ENCODE data around the gene ADGRV1. TPM values are rescaled to one million over a fixed set of nuclear protein-coding genes. Genes with fewer than 3 reads are reported as not detected.

Gene ADGRV1
- total RNA-seq, 4 donors from 2014 or later = 129 to 158 (median 145) TPM

DNA sequence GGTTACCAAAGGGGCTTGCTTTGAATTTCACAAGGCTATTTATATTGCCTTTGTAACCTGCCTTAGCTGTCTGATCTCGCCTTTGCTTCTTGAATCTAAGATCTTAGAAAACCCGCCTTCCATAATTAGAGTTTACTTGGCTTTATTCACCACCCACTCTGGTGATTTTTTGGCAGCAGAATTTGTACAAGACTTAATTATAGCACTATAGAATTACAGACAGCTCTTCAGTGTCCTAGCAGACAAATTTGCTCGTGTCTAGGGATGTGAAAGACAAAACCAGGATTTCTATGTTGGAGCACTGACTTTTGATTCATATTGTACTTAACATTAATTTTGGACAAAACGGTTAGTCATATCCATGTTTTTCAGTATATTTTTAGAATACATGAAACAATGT lies 306.6 kb downstream of the ADGRV1 start:
- 78 to 87% methylated on average over 4 of the region's 4 CpGs for WGBS, 2 donors
- DNase-seq = no peak
- Histone ChIP-seq H3K27ac (no peak overlapping the region), H3K9me3 (no peaks in the 10 kb centered on the region), H3K27me3 (no peaks in the 10 kb centered on the region), H3K4me1 (peaks cover 0 to 7% of the 10 kb centered on the region in 2 donors), H3K36me3 (no peaks in the 10 kb centered on the region), H3K4me3 (replicated peaks in 1 of 3) (no peak overlapping the region)
- no peak for TF ChIP-seq CTCF (IDR thresholded peaks at IDR 0.05)
- no peak for TF ChIP-seq POLR2A (IDR thresholded peaks at IDR 0.05)
- intact Hi-C loops (cut with DNase I) = loop anchor here (10.0 kb wide), 1 partner anchor 520 kb away; the partner anchor contains the start of gene ARRDC3

DNA sequence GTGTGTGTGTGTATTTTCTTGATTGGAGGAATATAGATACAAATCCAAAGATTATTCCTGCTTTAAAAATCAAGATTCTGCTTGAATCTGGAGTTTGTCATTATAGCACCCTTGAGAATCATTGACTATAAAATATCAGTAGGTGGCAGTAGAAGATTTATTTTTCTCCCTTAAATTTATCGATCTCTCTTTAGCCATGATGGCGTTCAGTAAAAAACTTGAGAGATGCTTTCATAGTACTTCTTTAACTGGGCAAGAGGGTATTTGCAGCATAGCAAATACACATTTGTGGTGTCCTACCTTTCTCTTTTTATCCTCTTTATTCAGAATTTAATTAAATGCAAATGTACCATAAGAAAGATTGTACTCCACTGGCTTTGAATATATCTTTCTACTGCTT lies 307.7 kb downstream of the ADGRV1 start:
- H3K27ac ChIP-seq = no peak overlapping the region
- no peak for DNase-seq
- TF ChIP-seq POLR2A (IDR thresholded peaks at IDR 0.05) (no peak), CTCF (IDR thresholded peaks at IDR 0.05) (peak in 4 of 6 experiments; percentile 33 to 79 (median 56))
- H3K4me1 ChIP-seq = peaks cover 0 to 16% of the 10 kb centered on the region in 2 donors
- intact Hi-C loops (cut with DNase I) = loop anchor here (10.0 kb wide), 1 partner anchor 518 kb away; the partner anchor contains the start of gene ARRDC3
- no peaks in the 10 kb centered on the region for H3K27me3 ChIP-seq
- no peaks in the 10 kb centered on the region for H3K9me3 ChIP-seq
- no peaks in the 10 kb centered on the region for H3K36me3 ChIP-seq
- no peak overlapping the region for H3K4me3 ChIP-seq (replicated peaks in 1 of 3)
- 3 to 7% methylated on average over 2 of the region's 2 CpGs for WGBS, 2 donors

- Histone ChIP-seq H3K9me3 (no peaks in the 10 kb centered on the region), H3K27ac (no peak overlapping the region), H3K4me1 (peaks cover 0 to 24% of the 10 kb centered on the region in 2 donors), H3K36me3 (no peaks in the 10 kb centered on the region), H3K27me3 (no peaks in the 10 kb centered on the region), H3K4me3 (replicated peaks in 1 of 3) (no peak overlapping the region)
- intact Hi-C loops (cut with DNase I) = loop anchor here (10.0 kb wide), 1 partner anchor 518 kb away; the partner anchor contains the start of gene ARRDC3
- WGBS, 2 donors = 91 to 97% methylated on average over 5 of the region's 5 CpGs
- no peak for DNase-seq
- TF ChIP-seq CTCF (IDR thresholded peaks at IDR 0.05) (no peak), POLR2A (IDR thresholded peaks at IDR 0.05) (no peak)
Measured at GRCh38 chr5:90866915-90867731, 308.5 kb downstream of the ADGRV1 start.

GRCh38 chr5:90868799-90869198 lies 310.2 kb downstream of the ADGRV1 start:
- intact Hi-C loops (cut with DNase I) = loop anchor here (10.0 kb wide), 1 partner anchor 516 kb away; the partner anchor contains the start of gene ARRDC3
- no peak overlapping the region for H3K27ac ChIP-seq
- H3K4me1 ChIP-seq = peaks cover 0 to 30% of the 10 kb centered on the region in 2 donors
- H3K9me3 ChIP-seq = no peaks in the 10 kb centered on the region
- no peaks in the 10 kb centered on the region for H3K36me3 ChIP-seq
- 97 to 99% methylated on average over 4 of the region's 4 CpGs for WGBS, 2 donors
- H3K4me3 ChIP-seq (replicated peaks in 1 of 3) = no peak overlapping the region
- DNase-seq = no peak
- TF ChIP-seq CTCF (IDR thresholded peaks at IDR 0.05) (no peak), POLR2A (IDR thresholded peaks at IDR 0.05) (no peak)
- no peaks in the 10 kb centered on the region for H3K27me3 ChIP-seq

GRCh38 chr5:90871391-90871991 lies 312.9 kb downstream of the ADGRV1 start:
- H3K27me3 ChIP-seq = no peaks in the 10 kb centered on the region
- H3K4me1 ChIP-seq = peaks cover 9 to 39% of the 10 kb centered on the region in 2 donors
- 68 to 86% methylated on average over 3 of the region's 3 CpGs for WGBS, 2 donors
- peak overlapping the region in 1 of 3 donors; percentile 34 for H3K27ac ChIP-seq
- no peak for DNase-seq
- no peaks in the 10 kb centered on the region for H3K9me3 ChIP-seq
- no peak overlapping the region for H3K4me3 ChIP-seq (replicated peaks in 1 of 3)
- intact Hi-C loops (cut with DNase I) = no loop called here
- H3K36me3 ChIP-seq = no peaks in the 10 kb centered on the region
- TF ChIP-seq CTCF (IDR thresholded peaks at IDR 0.05) (no peak), POLR2A (IDR thresholded peaks at IDR 0.05) (no peak)

All from thyroid gland (tissue), 4 donors.